A673 (cell line): ENCODE data around the gene LNX1.

Experiments
- CTCF ChIP-seq: fragments of 300-800, 200-600 bp; sonication (generic); conservative IDR thresholded peaks from 2 replicates; pipeline ENCODE4 v1.5.1; 2017; ENCODE audit warnings: low read depth, mild to moderate bottlenecking, antibody characterized with exemption, low read length, moderate library complexity, mixed read lengths
- EZH2 ChIP-seq: fragments of 200-600 bp; sonication (generic); IDR thresholded peaks from 2 replicates; pipeline ENCODE4 v1.6.1; 2017; ENCODE audit warnings: borderline replicate concordance, low read depth, mild to moderate bottlenecking, mixed read lengths, antibody characterized with exemption, low read length; ENCODE audit not compliant: poor library complexity, severe bottlenecking

DNA sequence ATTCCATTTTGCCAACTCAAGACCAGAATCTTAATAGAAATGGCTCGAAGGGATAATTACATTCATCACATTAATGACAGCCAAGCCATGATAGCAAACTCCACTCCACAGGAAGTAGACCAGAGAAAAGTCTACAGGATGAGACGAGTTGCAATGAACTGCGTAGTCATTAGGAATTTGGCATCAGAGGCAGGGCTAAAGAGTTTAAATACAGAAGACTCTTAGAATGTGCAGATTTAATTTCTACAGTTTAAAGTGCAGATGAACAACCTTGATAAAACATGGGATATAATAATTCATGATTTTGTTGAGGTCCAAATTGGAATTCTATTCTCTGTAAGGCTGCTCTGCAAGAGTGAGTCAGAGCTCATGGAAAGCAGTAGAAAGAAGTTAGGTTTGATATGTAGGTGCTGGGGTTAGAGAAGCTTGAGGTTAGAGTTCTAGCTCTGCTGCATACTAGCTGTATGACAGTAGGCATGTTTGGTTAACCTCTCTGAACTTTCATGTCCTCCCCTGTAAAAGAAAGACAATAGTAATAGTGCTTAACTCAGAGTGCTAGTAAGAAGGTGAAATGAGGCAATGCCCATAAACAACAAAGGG lies 32.2 kb downstream of the LNX1 start:
- TF ChIP-seq CTCF = no peak
- TF ChIP-seq EZH2 = no peak
